Natural killer cell (primary cell): ENCODE results near the gene USP10. TPM values are rescaled to one million over a fixed set of nuclear protein-coding genes. Genes with fewer than 3 reads are reported as not detected.

Experiments used
- ATAC-seq, 3 donors: fragments of 150-1000 bp in 2 of 3; fragments of 200-7000 bp in 1 of 3; cut with Tn5 transposase; 1 replicate in 1 of 3; 2 replicates in 2 of 3; pipeline ENCODE4 v1.10.0; 2021; ENCODE audit warnings: mild to moderate bottlenecking in 2 of 3, moderate library complexity in 2 of 3
- DNase-seq, 2 donors: peaks; one replicate each; pipeline versions ENCODE4 v3.0.0 to v3.0.0-alpha.2; 2013 to 2021; ENCODE audit warnings: mixed read lengths in 1 of 2
- H3K27ac ChIP-seq: one replicate; pipeline ENCODE4 v1.5.1; 2013; ENCODE audit warnings: mild to moderate bottlenecking, low read length
- H3K27me3 ChIP-seq: one replicate; pipeline ENCODE4 v1.6.1; 2013; ENCODE audit warnings: low read length; ENCODE audit not compliant: control insufficient read depth, insufficient read depth
- H3K36me3 ChIP-seq: one replicate; pipeline ENCODE4 v1.6.1; 2013; ENCODE audit warnings: low read length; ENCODE audit not compliant: control insufficient read depth, insufficient read depth
- H3K4me1 ChIP-seq: one replicate; pipeline ENCODE4 v1.6.1; 2013; ENCODE audit warnings: low read length; ENCODE audit not compliant: control insufficient read depth, insufficient read depth
- H3K4me3 ChIP-seq: one replicate; pipeline ENCODE4 v1.5.1; 2013; ENCODE audit warnings: low read length
- H3K9me3 ChIP-seq: one replicate; pipeline ENCODE4 v1.6.1; 2013; ENCODE audit warnings: low read length; ENCODE audit not compliant: control insufficient read depth, insufficient read depth
- H3K27ac Mint-ChIP-seq, 2 donors: one replicate each; pipeline ENCODE4 v1.8.0; 2022; ENCODE audit warnings: mild to moderate bottlenecking in 2 of 2, mixed read lengths in 2 of 2, moderate library complexity in 1 of 2
- H3K27me3 Mint-ChIP-seq, 2 donors: one replicate each; pipeline ENCODE4 v1.8.0; 2022; ENCODE audit warnings: low read depth in 2 of 2, mixed read lengths in 2 of 2
- H3K36me3 Mint-ChIP-seq: one replicate; pipeline ENCODE4 v1.8.0; 2022; ENCODE audit warnings: mixed read lengths
- H3K4me1 Mint-ChIP-seq, 2 donors: one replicate each; pipeline ENCODE4 v1.8.0; 2022; ENCODE audit warnings: mixed read lengths in 2 of 2
- H3K4me3 Mint-ChIP-seq: one replicate; pipeline ENCODE4 v1.8.0; 2022; ENCODE audit warnings: mild to moderate bottlenecking, moderate library complexity, mixed read lengths
- H3K9me3 Mint-ChIP-seq, 2 donors: one replicate each; pipeline ENCODE4 v1.8.0; 2022; ENCODE audit warnings: mixed read lengths in 2 of 2
- CTCF ChIP-seq: fragments of 200-600 bp; IDR thresholded peaks from one replicate; pipeline ENCODE4 v1.8.0; 2022; ENCODE audit warnings: antibody characterized with exemption
- WGBS: methylation state at CpG from one replicate; pipeline ENCODE4 v1.1.7; 2013; ENCODE audit warnings: missing lambda C conversion rate; ENCODE audit not compliant: insufficient coverage; 5-methylcytosine and 5-hydroxymethylcytosine counted together
- intact Hi-C: fragments of 100-400 bp; cut with micrococcal nuclease; formaldehyde crosslinking; loops from one replicate; pipeline ENCODE4 v1.14.2; 2022
- total RNA-seq, 4 donors: library from RNA; stranded (reverse); fragments of 120-200 nt in 1 of 4; gene quantifications; one replicate each; pipeline versions ENCODE4 v1.2.3 to v1.2.4, GENCODE V29; 2013 to 2022

USP10 gene
- total RNA-seq, 3 donors from 2014 or later (not counting 1 experiment from before 2014, with no cell fraction given): 78.4 to 103 (median 100) TPM

- ATAC-seq: no peak
- peaks cover 12% of the 10 kb centered on the region for H3K4me1 ChIP-seq
- H3K36me3 Mint-ChIP-seq: no peaks in the 10 kb centered on the region
- H3K4me3 Mint-ChIP-seq: no peak overlapping the region
- no peak overlapping the region for H3K27ac Mint-ChIP-seq
- H3K27ac ChIP-seq: no peak overlapping the region
- intact Hi-C loops: no loop called here
- H3K27me3 ChIP-seq: no peaks in the 10 kb centered on the region
- no peaks in the 10 kb centered on the region for H3K9me3 ChIP-seq
- no peaks in the 10 kb centered on the region for H3K9me3 Mint-ChIP-seq
- H3K36me3 ChIP-seq: peaks cover 70% of the 10 kb centered on the region
- 91% methylated on average over 11 of the region's 11 CpGs for WGBS
- TF ChIP-seq CTCF: no peak
- DNase-seq: no peak
- H3K4me3 ChIP-seq: no peak overlapping the region
- H3K27me3 Mint-ChIP-seq: no peaks in the 10 kb centered on the region
- H3K4me1 Mint-ChIP-seq: peaks cover 0 to 22% of the 10 kb centered on the region in 2 donors
These were observed 41.1 kb upstream of the USP10 start for GRCh38 chr16:84658690-84659089.

GRCh38 chr16:84659656-84660300 lies 40.0 kb upstream of the USP10 start:
- no peaks in the 10 kb centered on the region for H3K36me3 Mint-ChIP-seq
- H3K4me1 Mint-ChIP-seq: peaks cover 0 to 25% of the 10 kb centered on the region in 2 donors
- no peak overlapping the region for H3K4me3 ChIP-seq
- H3K4me3 Mint-ChIP-seq: no peak overlapping the region
- no peak for TF ChIP-seq CTCF
- no peak overlapping the region for H3K27ac ChIP-seq
- peaks cover 81% of the 10 kb centered on the region for H3K36me3 ChIP-seq
- H3K27ac Mint-ChIP-seq: no peak overlapping the region
- H3K27me3 ChIP-seq: no peaks in the 10 kb centered on the region
- intact Hi-C loops: no loop called here
- H3K9me3 ChIP-seq: no peaks in the 10 kb centered on the region
- WGBS: 95% methylated on average over 27 of the region's 27 CpGs
- no peak for DNase-seq
- no peaks in the 10 kb centered on the region for H3K9me3 Mint-ChIP-seq
- ATAC-seq: no peak
- H3K27me3 Mint-ChIP-seq: no peaks in the 10 kb centered on the region
- peaks cover 12% of the 10 kb centered on the region for H3K4me1 ChIP-seq

- Histone ChIP-seq H3K4me3 (no peak overlapping the region), H3K27ac (no peak overlapping the region), H3K9me3 (no peaks in the 10 kb centered on the region), H3K36me3 (peaks cover 84% of the 10 kb centered on the region), H3K27me3 (no peaks in the 10 kb centered on the region), H3K4me1 (peaks cover 12% of the 10 kb centered on the region)
- H3K4me3 Mint-ChIP-seq: no peak overlapping the region
- H3K36me3 Mint-ChIP-seq: no peaks in the 10 kb centered on the region
- TF ChIP-seq CTCF: no peak
- peaks cover 0 to 20% of the 10 kb centered on the region in 2 donors for H3K4me1 Mint-ChIP-seq
- ATAC-seq (no peak), DNase-seq (no peak)
- no peaks in the 10 kb centered on the region for H3K9me3 Mint-ChIP-seq
- H3K27me3 Mint-ChIP-seq: no peaks in the 10 kb centered on the region
- intact Hi-C loops: no loop called here
- 95% methylated on average over 7 of the region's 7 CpGs for WGBS
- H3K27ac Mint-ChIP-seq: no peak overlapping the region
These were observed 38.8 kb upstream of the USP10 start for GRCh38 chr16:84660973-84661372.
